ENCODE results near the gene L1CAM.

The L1CAM gene

DNA sequence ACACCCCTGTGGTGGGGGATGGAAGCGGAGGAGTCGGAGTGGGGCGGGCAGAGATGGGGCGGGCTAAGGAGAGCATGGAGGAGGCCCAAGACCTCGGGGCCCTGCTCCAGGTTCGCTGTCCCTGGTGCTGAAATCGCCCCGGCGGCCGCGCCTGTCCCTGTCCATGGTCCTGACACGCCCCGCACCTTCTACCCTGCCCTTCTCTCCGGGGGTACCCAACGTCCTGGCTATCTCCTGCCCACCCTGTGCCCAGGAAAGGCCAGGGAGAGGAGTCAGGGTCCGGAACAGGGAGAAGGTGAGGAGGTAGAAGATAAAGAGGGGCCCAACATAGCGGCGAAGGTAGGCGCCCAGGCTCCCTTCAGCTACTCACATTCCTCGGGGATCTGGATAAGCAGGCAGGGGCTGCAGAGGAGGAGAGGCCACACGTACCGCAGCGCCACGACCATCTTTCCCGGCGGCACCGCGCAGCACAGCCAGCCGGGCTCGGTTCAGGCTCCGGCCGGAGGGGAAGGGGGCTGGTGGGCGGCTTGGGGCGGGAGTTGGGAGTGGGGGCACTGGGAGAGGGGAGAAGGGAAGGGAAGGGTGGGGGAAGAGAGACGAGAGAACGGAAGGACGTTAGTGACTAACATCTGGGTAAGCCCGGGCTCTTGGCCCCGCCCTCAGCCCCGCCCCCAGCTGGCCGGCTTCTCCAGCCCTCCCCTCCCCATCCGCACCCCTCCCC is 10.4 kb downstream of the L1CAM start:
- DNase-seq: no peak

DNA sequence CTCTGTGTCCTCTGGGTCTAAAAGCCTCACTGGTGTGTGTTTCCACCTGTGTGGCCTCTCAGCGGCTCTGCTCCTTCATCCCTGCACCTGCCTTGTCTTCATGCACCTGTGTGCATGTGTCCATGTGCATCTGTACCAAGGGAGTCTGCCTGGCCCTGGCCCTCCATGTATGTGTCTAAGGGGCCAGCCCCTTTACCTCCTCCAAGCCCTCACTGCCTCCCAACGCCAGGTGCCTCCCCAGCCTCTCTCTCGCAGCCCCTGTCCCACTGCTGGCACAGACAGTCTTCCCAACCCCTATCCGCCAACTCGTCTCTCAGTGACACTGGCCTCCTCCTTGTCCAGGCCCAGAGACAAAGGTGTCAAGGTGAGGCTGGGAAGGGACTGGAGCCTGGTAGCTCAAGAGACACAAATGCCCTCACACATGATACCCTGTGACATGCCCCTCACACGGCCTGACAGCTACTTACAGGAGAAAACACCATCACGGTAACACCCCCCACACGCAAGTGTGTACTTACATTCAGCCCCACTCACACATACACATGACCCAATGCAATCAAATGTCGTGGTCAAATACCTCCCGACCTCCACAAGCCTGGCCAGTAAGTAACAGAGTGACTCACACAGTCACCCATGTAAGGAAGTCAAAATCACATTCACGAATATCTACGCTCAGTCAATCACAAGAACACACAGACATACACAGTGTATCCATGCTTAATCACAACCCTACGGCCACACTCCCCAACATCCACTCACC is 11.4 kb downstream of the L1CAM start:
- DNase-seq: no peak

GRCh38 chrX:153874085-153874365 is 11.9 kb downstream of the L1CAM start:
- no peak for DNase-seq

DNA sequence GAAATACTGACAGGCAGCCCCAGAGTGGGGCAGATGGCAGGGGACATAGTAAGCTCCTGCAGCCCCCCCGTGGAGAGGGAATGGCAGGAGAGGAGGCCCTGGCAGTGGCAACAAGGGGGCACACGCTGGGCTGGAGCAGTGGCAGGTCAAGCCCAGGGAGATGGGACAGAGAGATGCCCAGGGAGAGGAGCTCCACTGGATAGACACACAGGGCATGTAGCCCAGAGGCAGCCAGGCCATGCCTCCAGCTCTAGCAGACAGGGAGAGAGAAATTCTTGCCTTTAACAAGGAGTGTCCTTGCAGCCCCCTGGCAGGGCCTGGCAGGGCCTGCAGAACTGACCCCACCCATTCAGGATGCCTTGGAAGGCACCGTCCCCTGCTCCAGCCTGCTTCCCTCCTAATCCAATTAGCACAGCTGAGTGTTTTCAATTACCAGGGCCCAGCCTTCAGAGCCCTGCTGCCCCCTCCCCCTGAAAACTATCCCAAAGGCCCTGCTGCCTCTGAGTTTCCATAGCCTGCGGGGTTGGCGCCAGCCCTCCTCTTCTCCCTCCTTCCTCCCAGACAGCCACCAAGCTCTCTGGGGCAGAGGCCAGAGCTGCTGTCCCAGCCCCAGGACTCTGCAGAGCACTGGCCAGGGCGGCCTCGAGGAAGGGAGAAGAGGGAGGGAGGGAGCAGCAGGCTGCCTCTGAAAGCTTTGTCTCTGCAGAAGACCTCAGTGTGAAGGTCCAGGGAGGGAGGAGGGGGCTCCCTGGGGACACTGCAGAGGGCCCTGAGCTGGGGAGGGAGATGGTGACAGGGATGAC is 12.5 kb downstream of the L1CAM start:
- DNase-seq: no peak

DNA sequence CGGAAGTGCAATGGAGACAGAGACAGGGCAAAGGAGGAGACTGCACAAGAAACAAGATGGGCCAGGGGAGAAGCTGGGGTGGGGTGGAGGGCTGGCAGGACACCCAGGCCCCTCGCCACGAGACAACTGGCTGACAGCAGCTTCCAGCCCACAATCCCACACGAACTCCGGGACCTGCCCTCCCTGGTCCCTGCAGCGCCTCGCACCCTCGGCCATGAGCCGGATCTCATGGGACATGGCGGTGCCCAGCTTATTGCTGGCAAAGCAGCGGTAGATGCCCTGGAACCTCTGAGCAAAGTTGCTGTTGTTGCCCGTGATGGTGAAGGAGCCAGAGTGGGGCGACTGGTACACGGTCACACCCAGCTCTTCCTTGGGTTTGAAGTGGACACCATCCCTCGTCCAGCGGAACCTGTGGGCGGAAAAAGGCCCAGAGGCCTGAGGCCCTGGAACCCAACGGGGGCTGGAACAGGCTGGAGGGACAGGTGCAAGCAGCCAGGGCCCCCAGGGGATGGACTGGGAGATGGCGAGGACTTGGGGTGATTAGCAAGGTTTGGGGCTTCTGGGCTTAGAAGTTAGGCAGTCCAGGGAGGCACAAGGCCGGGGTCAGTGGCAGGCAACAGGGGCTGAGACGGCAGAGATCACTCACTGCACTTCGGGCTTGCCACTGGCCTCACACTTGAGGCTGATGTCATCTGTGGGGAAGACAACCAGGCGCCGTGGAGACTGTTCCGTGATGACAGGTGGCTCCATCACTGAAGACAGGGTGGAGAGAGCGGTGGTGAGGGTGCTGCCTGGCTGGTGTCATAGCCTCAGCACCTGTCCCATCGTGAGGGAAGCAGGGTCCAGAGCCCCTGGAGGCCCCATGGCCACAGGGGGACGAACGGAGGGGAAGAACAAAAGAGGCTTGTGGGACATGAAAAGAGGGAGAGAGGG is 13.8 kb downstream of the L1CAM start:
- no peak for DNase-seq

GRCh38 chrX:153871451-153871850 is 14.5 kb downstream of the L1CAM start:
- DNase-seq: no peak

GRCh38 chrX:153870791-153871360 is 15.1 kb downstream of the L1CAM start:
- no peak for DNase-seq

DNA sequence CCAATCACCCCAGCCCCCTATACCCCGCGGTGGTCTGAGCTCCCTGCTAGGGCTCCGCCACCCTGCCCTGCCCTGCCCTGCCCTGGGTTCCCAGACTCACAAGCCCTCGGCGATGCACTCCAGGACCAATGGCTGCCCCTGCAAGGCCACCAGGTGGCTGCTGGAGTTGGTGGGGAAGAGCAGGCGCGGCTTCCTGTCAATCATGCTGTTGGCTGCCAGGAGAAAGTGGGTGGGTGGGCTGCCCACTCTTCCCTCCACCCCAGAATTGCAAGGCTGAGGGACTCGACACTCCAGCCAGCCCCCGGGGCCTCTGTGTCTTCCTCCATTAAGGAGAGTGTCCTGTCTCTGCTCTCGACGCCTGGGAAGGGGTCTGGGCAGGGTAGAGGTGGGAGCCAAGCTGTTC is 15.7 kb downstream of the L1CAM start:
- DNase-seq: no peak

DNA sequence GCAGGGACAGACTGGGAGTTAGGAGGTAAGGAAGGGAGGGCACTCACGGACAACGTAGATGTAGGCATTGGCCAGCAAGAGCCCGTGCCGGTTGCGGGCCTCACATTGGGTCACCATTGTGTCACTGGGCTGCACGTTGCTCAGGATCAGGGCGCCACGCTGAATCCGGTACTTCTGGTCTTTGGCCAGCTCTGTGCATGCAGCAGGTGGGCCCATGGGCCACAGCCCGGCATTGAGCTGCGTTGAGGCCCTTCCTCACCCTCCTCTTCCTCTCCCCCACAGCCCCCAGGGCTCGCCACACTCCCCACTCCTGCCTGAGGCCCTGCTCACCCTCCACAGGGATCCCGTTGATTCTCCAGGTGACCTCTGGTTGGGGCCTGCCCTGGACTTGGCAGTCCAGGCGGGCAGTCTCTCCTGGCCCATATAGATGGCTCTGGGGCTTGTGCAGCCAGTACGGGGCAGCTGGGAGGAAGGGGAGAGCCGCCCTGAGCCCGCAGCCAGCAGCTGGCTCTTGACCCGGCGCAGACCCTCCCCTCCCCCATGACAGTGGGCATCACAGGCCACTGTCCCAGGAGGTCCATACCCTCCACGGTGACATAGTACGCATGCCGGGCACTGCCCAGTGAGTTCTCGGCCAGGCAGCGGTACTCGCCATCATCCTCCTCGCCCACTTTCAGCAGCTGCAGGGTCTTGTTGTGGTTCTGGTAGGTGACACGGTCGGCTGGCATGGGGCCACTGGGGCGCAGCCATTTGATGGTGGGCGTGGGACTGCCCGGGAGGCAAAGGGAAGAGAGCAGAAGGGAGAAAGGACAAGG is 16.3 kb downstream of the L1CAM start:
- no peak for DNase-seq

GRCh38 chrX:153868576-153869472 is 17.1 kb downstream of the L1CAM start:
- no peak for DNase-seq

DNA sequence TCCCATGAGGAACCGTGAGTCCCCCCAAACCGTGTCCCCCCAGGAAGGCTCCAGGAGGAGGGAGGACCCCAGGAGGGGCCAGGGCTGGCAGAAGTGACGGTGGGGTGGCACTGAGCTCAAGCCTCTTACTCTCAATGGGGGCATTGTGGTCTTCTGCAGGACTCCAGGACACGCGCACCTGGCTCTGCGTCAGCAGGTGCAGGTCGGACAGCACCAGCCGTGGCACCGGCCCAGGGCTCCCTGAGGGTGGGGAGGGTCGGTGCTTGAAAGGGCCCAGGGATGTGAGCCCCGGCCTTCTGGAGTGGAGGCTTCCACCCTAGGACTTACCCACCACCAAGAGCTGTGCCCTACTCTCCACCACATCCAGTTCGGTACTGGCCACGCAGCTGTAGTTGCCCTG is 18.3 kb downstream of the L1CAM start:
- no peak for DNase-seq

- no peak for DNase-seq
Observed at GRCh38 chrX:153867139-153867538, 18.8 kb downstream of the L1CAM start.

- no peak for DNase-seq
Observed at GRCh38 chrX:153866302-153867019, 19.5 kb downstream of the L1CAM start.

GRCh38 chrX:153865685-153866084 is 20.3 kb downstream of the L1CAM start:
- DNase-seq: no peak

- no peak for DNase-seq
Observed at GRCh38 chrX:153865321-153865580, 20.7 kb downstream of the L1CAM start.

- no peak for DNase-seq
Observed at GRCh38 chrX:153864561-153865320, 21.2 kb downstream of the L1CAM start.

- DNase-seq: no peak
Observed at GRCh38 chrX:153864101-153864500, 21.9 kb downstream of the L1CAM start.

GRCh38 chrX:153863251-153863991 is 22.6 kb downstream of the L1CAM start:
- DNase-seq: no peak
